K562 (cell line): ENCODE results near the gene CASP9. TPM values are rescaled to one million over a fixed set of nuclear protein-coding genes. Genes with fewer than 3 reads are reported as not detected.

Experiments
- ARID3B ChIP-seq: fragments of 250-450 bp; sonication (Bioruptor Pico); IDR thresholded peaks from 2 replicates; pipeline ENCODE4 v1.4.0; 2020; ENCODE audit warnings: borderline replicate concordance
- CBFA2T2 ChIP-seq: fragments of 450-650 bp; conservative IDR thresholded peaks from 2 replicates; pipeline ENCODE4 v1.6.1; 2017; ENCODE audit warnings: mild to moderate bottlenecking
- FOXK2 ChIP-seq, 2 experiments: fragments of 450-650 bp; IDR thresholded peaks in 1 of 2; conservative IDR thresholded peaks in 1 of 2; 2 replicates each; pipeline ENCODE4 v1.6.1; 2016; ENCODE audit warnings: low read depth in 2 of 2, mild to moderate bottlenecking in 1 of 2
- SMARCA4 ChIP-seq: fragments of 450-650 bp; IDR thresholded peaks from 2 replicates; pipeline ENCODE4 v1.6.1; 2016
- ZBTB9 ChIP-seq: fragments of 450-650 bp; formaldehyde crosslinking; IDR thresholded peaks from 2 replicates; pipeline ENCODE4 v1.4.0; 2020; ENCODE audit warnings: mild to moderate bottlenecking, moderate library complexity
- ZFX ChIP-seq: sonication (generic); formaldehyde crosslinking; IDR thresholded peaks from 2 replicates; pipeline ENCODE4 v1.8.0; 2022; ENCODE audit warnings: mild to moderate bottlenecking, missing genetic modification reagents, moderate library complexity
- ZNF184 ChIP-seq: sonication (generic); formaldehyde crosslinking; IDR thresholded peaks from 2 replicates; pipeline ENCODE4 v1.5.0; 2020; ENCODE audit warnings: missing genetic modification reagents
- ZNF384 ChIP-seq: IDR thresholded peaks from 2 replicates; pipeline ENCODE4 v1.6.1; 2012; ENCODE audit warnings: low read depth, low read length, improper control_type of control experiment
- polyA plus RNA-seq, 8 experiments: library from polyadenylated mRNA; depleted of rRNA in 4 of 8; stranded (reverse) in 5 of 8; unstranded in 3 of 8; fragments of >200 nt; fragmentation: Nextera tagmentation in 2 of 8; fragmentation: Illumina TruSeq in 1 of 8; extraction: Ambion mirVana in 2 of 8; extraction: Trizol in 1 of 8; gene quantifications; 2 replicates each; pipeline versions ENCODE4 v1.2.1 to v1.2.3, GENCODE V29; 2011 to 2014; ENCODE audit warnings: inconsistent platforms in 1 of 8, missing spikeins in 1 of 8
- total RNA-seq, 7 experiments: library from RNA; depleted of rRNA in 6 of 7; stranded (reverse); fragments of >200 nt in 6 of 7; fragmentation: Illumina TruSeq in 2 of 7; extraction: Trizol in 2 of 7; gene quantifications; 2 replicates each; pipeline versions ENCODE4 v1.2.1 to v1.2.3, GENCODE V29; 2011 to 2021; ENCODE audit warnings: low replicate concordance in 1 of 7
- TF ChIP-seq, protein P1 (sequence below): IDR thresholded peaks from 2 replicates; pipeline ENCODE4 v1.6.1; 2016; ENCODE audit warnings: missing genetic modification characterization, missing compliant biosample characterization

The CASP9 gene
- total and polyA plus RNA-seq, 9 of the 15 experiments (the other 6 are each of a cell fraction or from before 2014, with no cell fraction given) = 10.8 to 54.1 (median 30.7) TPM

GRCh38 chr1:15475752-15476314 is 48.2 kb downstream of the CASP9 start, which contains the start of gene CELA2B (continued):
- TF ChIP-seq, protein P1, sequence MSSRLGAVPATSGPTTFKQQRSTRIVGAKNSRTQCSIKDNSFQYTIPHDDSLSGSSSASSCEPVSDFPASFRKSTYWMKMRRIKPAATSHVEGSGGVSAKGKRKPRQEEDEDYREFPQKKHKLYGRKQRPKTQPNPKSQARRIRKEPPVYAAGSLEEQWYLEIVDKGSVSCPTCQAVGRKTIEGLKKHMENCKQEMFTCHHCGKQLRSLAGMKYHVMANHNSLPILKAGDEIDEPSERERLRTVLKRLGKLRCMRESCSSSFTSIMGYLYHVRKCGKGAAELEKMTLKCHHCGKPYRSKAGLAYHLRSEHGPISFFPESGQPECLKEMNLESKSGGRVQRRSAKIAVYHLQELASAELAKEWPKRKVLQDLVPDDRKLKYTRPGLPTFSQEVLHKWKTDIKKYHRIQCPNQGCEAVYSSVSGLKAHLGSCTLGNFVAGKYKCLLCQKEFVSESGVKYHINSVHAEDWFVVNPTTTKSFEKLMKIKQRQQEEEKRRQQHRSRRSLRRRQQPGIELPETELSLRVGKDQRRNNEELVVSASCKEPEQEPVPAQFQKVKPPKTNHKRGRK (tag) = peak; percentile 48; the same call in 1 of the 2 replicates
- TF ChIP-seq ZFX (CRISPR knock-in tag) = peak; percentile 45
- 0 out of 2 replicates have a peak, but pooled peaks have one; percentile 64 for TF ChIP-seq ZBTB9 (CRISPR knock-in tag)
- peak; percentile 41; the same call in 1 of the 2 replicates for TF ChIP-seq ZNF384
- peak in 1 of 2 experiments; percentile 20; a peak in 1 of 4 replicates for TF ChIP-seq FOXK2 (conservative IDR thresholded peaks at IDR 0.05 in 1 of 2, IDR thresholded peaks at IDR 0.05 in 1 of 2; ENCODE audit: low read depth in 2 of 2)
- TF ChIP-seq ZNF184 (CRISPR knock-in tag) = no peak
- peak; percentile 65 for TF ChIP-seq SMARCA4
- TF ChIP-seq ARID3B (CRISPR knock-in tag) = no peak
- peak; percentile 25; the same call in 1 of the 2 replicates for TF ChIP-seq CBFA2T2
